LNCaP clone FGC (cell line): ENCODE data around the gene FKBP6.

Experiments used
- DNase-seq: peaks from one replicate; pipeline ENCODE4 v3.0.0-alpha.2; 2011; ENCODE audit warnings: low read depth
- H3K4me3 ChIP-seq: 2 replicates; pipeline ENCODE4 v1.5.1; 2011; ENCODE audit warnings: mild to moderate bottlenecking, low read depth, low read length, control low read depth
- TF ChIP-seq, protein P1 (sequence below): IDR thresholded peaks from 2 replicates; pipeline ENCODE4 v1.5.1; 2012; ENCODE audit warnings: mild to moderate bottlenecking; ENCODE audit not compliant: control insufficient read depth, insufficient read depth; ENCODE audit errors: extremely low read depth

Gene FKBP6

GRCh38 chr7:73350306-73351068, 22.5 kb downstream of the FKBP6 start:
- no peak overlapping the region for H3K4me3 ChIP-seq
- no peak for DNase-seq
- TF ChIP-seq, protein P1, sequence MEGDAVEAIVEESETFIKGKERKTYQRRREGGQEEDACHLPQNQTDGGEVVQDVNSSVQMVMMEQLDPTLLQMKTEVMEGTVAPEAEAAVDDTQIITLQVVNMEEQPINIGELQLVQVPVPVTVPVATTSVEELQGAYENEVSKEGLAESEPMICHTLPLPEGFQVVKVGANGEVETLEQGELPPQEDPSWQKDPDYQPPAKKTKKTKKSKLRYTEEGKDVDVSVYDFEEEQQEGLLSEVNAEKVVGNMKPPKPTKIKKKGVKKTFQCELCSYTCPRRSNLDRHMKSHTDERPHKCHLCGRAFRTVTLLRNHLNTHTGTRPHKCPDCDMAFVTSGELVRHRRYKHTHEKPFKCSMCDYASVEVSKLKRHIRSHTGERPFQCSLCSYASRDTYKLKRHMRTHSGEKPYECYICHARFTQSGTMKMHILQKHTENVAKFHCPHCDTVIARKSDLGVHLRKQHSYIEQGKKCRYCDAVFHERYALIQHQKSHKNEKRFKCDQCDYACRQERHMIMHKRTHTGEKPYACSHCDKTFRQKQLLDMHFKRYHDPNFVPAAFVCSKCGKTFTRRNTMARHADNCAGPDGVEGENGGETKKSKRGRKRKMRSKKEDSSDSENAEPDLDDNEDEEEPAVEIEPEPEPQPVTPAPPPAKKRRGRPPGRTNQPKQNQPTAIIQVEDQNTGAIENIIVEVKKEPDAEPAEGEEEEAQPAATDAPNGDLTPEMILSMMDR: no peak

GRCh38 chr7:73351447-73352167, 23.6 kb downstream of the FKBP6 start:
- DNase-seq: no peak
- H3K4me3 ChIP-seq: no peak overlapping the region
- TF ChIP-seq, protein P1: no peak

DNA sequence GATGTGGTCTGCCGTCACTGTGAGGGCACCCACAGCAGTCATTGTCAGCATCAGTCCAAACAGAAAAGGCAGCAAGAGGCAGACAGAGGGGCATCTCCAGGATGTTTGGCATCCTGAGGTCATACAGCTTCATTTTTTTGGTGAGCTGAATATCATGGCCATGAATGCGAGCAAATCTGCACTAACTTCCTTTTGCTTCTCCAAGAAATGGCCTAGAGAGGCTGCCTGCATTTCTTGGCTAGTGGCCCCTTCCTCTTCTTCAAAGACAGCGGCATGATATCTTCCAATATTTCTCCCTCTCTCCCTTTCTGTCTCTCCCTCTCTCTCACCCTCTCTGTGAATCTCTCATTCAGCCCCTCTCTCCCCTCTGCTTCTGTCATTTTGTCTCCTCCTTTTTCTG, 24.8 kb downstream of the FKBP6 start:
- H3K4me3 ChIP-seq: no peak overlapping the region
- TF ChIP-seq, protein P1: no peak
- DNase-seq: no peak

GRCh38 chr7:73353243-73353642, 25.3 kb downstream of the FKBP6 start:
- DNase-seq: no peak
- TF ChIP-seq, protein P1: no peak
- H3K4me3 ChIP-seq: no peak overlapping the region

DNA sequence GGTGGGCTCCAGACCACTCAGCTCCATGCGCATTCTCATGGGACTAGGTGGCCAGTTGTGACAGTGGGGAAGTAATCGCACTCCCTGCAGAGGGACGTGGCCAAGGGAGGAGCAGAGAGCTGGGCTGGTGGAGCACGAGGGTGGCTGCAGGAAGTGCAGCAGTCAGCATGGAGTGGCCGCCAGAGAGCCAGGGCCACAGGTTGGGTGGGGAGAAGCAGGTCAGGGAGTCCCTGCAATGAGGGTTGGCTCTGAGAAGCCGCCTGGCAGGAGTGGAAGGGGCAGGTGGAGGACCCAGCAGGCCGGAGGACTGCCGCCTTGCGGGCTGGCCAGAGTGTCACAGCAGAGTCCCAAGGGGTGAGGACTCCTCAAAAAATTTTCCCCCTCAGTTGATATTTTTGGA, 26.2 kb downstream of the FKBP6 start:
- no peak for DNase-seq
- no peak overlapping the region for H3K4me3 ChIP-seq
- TF ChIP-seq, protein P1: no peak

GRCh38 chr7:73354821-73355220, 26.9 kb downstream of the FKBP6 start:
- TF ChIP-seq, protein P1: no peak
- no peak for DNase-seq
- H3K4me3 ChIP-seq: no peak overlapping the region

- H3K4me3 ChIP-seq: no peak overlapping the region
- TF ChIP-seq, protein P1: no peak
- no peak for DNase-seq
These were observed 28.2 kb downstream of the FKBP6 start for GRCh38 chr7:73356159-73356558.
